H1 (cell line): ENCODE data around the gene MPPED2. TPM values are rescaled to one million over a fixed set of nuclear protein-coding genes. Genes with fewer than 3 reads are reported as not detected.

Source experiments
- CTCF ChIA-PET: fragments of 300-600 bp; sonication (Branson Sonifier 250); formaldehyde crosslinking; loops from one replicate; lab custom pipeline; 2021; ENCODE audit not compliant: partially characterized antibody; lab: Charles Lee
- POLR2A ChIA-PET: fragments of 300-600 bp; sonication (Branson Sonifier 250); formaldehyde crosslinking; loops from one replicate; lab custom pipeline; 2021; ENCODE audit warnings: inconsistent platforms; ENCODE audit not compliant: partially characterized antibody; lab: Charles Lee
- DNase-seq, 2 experiments: peaks; one replicate each; pipeline versions ENCODE4 v3.0.0 to v3.0.0-alpha.2; 2010 to 2022; ENCODE audit warnings: low spot score in 2 of 2, low read depth in 1 of 2, mixed read lengths in 1 of 2
- FAIRE-seq: peaks from 2 replicates; lab custom pipeline; 2011; peaks lifted over from hg19 to GRCh38; lab: Jason Lieb, UNC
- H2AFZ ChIP-seq: 2 replicates; pipeline ENCODE4 v1.8.1; 2012; ENCODE audit warnings: low read length, inconsistent platforms
- H2AK5ac ChIP-seq: 2 replicates; pipeline ENCODE4 v1.6.1; 2013; ENCODE audit warnings: low read depth, low read length
- H2BK120ac ChIP-seq: replicated peaks from 2 replicates; pipeline ENCODE3; 2013; ENCODE audit warnings: low read depth, low read length, inconsistent platforms
- H2BK12ac ChIP-seq: 2 replicates; pipeline ENCODE4 v1.6.1; 2013; ENCODE audit warnings: low read depth, low read length
- H2BK15ac ChIP-seq: 2 replicates; pipeline ENCODE4 v1.6.1; 2013; ENCODE audit warnings: low read length
- H2BK20ac ChIP-seq: 2 replicates; pipeline ENCODE4 v1.6.1; 2013; ENCODE audit warnings: low read length
- H2BK5ac ChIP-seq: 2 replicates; pipeline ENCODE4 v1.6.1; 2013; ENCODE audit warnings: low read depth, low read length
- H3K14ac ChIP-seq: 2 replicates; pipeline ENCODE4 v1.6.1; 2013; ENCODE audit warnings: inconsistent platforms; ENCODE audit not compliant: insufficient read length
- H3K18ac ChIP-seq: 2 replicates; pipeline ENCODE4 v1.6.1; 2013; ENCODE audit warnings: low read length; ENCODE audit errors: extremely low read depth
- H3K23ac ChIP-seq: 2 replicates; pipeline ENCODE4 v1.6.1; 2013; ENCODE audit warnings: inconsistent platforms; ENCODE audit not compliant: insufficient read length
- H3K23me2 ChIP-seq: 2 replicates; pipeline ENCODE4 v1.6.1; 2013; ENCODE audit warnings: low read depth, low read length
- H3K27ac ChIP-seq: 2 replicates; pipeline ENCODE4 v1.6.1; 2011; ENCODE audit warnings: low read depth, low read length, inconsistent platforms
- H3K27me3 ChIP-seq, 4 experiments: replicated peaks in 1 of 4; 1 replicate in 1 of 4; 2 replicates in 3 of 4; pipeline versions ENCODE4 v1.6.1 to v1.8.1; 2011 to 2013; ENCODE audit warnings: low read length in 3 of 4, mild to moderate bottlenecking in 3 of 4, inconsistent platforms in 2 of 4, mixed read lengths in 2 of 4, moderate library complexity in 1 of 4; ENCODE audit not compliant: control insufficient read depth in 3 of 4, insufficient read depth in 3 of 4; ENCODE audit errors: extremely low read depth in 1 of 4
- H3K36me3 ChIP-seq, 4 experiments: 2 replicates each; pipeline versions ENCODE4 v1.6.1 to v1.8.1; 2011 to 2013; ENCODE audit warnings: mild to moderate bottlenecking in 4 of 4, low read length in 3 of 4, moderate library complexity in 2 of 4, control low read depth in 1 of 4, inconsistent platforms in 1 of 4; ENCODE audit not compliant: insufficient read depth in 4 of 4, control insufficient read depth in 2 of 4
- H3K4ac ChIP-seq: replicated peaks from 2 replicates; pipeline ENCODE3; 2013; ENCODE audit warnings: low read length, low read depth, mixed read lengths, inconsistent platforms; ENCODE audit not compliant: insufficient read length
- H3K4me1 ChIP-seq, 4 experiments: replicated peaks in 1 of 4; 1 replicate in 1 of 4; 2 replicates in 3 of 4; pipeline versions ENCODE4 v1.6.1 to v1.8.1; 2011 to 2013; ENCODE audit warnings: low read length in 3 of 4, inconsistent platforms in 2 of 4, mixed read lengths in 1 of 4; ENCODE audit not compliant: insufficient read depth in 4 of 4, control insufficient read depth in 3 of 4
- H3K4me2 ChIP-seq, 2 experiments: 2 replicates each; pipeline versions ENCODE4 v1.6.1 to v1.8.1; 2011 to 2013; ENCODE audit warnings: low read depth in 2 of 2, low read length in 2 of 2, control low read depth in 1 of 2, inconsistent platforms in 1 of 2, mild to moderate bottlenecking in 1 of 2; ENCODE audit not compliant: insufficient read depth in 1 of 2
- H3K4me3 ChIP-seq, 4 experiments: fragments of 200-600, 300-600 bp in 1 of 4; sonication (generic), shearing (Covaris generic), sonication (Bioruptor Twin) in 1 of 4; 2 replicates each; pipeline versions ENCODE4 v1.5.1 to v1.8.1; 2011 to 2016; ENCODE audit warnings: low read length in 4 of 4, low read depth in 3 of 4, control low read depth in 2 of 4, inconsistent platforms in 2 of 4, mild to moderate bottlenecking in 2 of 4, mixed read lengths in 1 of 4, moderate library complexity in 1 of 4; ENCODE audit not compliant: insufficient read depth in 2 of 4; ENCODE audit errors: extremely low read depth in 1 of 4
- H3K56ac ChIP-seq: replicated peaks from 2 replicates; pipeline ENCODE3; 2013; ENCODE audit warnings: low read depth, mild to moderate bottlenecking, mixed read lengths, low read length, inconsistent platforms; ENCODE audit not compliant: insufficient read length
- H3K79me1 ChIP-seq: 2 replicates; pipeline ENCODE4 v1.6.1; 2013; ENCODE audit warnings: low read depth, low read length, control low read depth
- H3K79me2 ChIP-seq, 2 experiments: 2 replicates each; pipeline versions ENCODE4 v1.6.1 to v1.8.1; 2012 to 2013; ENCODE audit warnings: low read length in 2 of 2, mild to moderate bottlenecking in 2 of 2, inconsistent platforms in 1 of 2; ENCODE audit not compliant: insufficient read depth in 2 of 2, control insufficient read depth in 1 of 2
- H3K9ac ChIP-seq, 4 experiments: replicated peaks in 1 of 4; 1 replicate in 1 of 4; 2 replicates in 3 of 4; pipeline versions ENCODE4 v1.6.1 to v1.8.1; 2011 to 2013; ENCODE audit warnings: low read depth in 3 of 4, low read length in 3 of 4, control low read depth in 2 of 4, mild to moderate bottlenecking in 2 of 4, moderate library complexity in 2 of 4, inconsistent platforms in 1 of 4; ENCODE audit errors: extremely low read depth in 1 of 4
- H3K9me3 ChIP-seq, 2 experiments: 2 replicates each; pipeline versions ENCODE4 v1.6.1 to v1.8.1; 2012 to 2013; ENCODE audit warnings: mild to moderate bottlenecking in 2 of 2, moderate library complexity in 2 of 2, control low read depth in 1 of 2, inconsistent platforms in 1 of 2, low read depth in 1 of 2, low read length in 1 of 2, mixed read lengths in 1 of 2; ENCODE audit not compliant: insufficient read depth in 2 of 2
- H4K20me1 ChIP-seq, 2 experiments: replicated peaks in 1 of 2; 2 replicates each; pipeline versions ENCODE3 to v1.8.1; 2011 to 2013; ENCODE audit warnings: inconsistent platforms in 2 of 2, low read length in 2 of 2, mild to moderate bottlenecking in 1 of 2; ENCODE audit not compliant: insufficient read depth in 2 of 2, control insufficient read depth in 1 of 2
- H4K5ac ChIP-seq: 2 replicates; pipeline ENCODE4 v1.6.1; 2013; ENCODE audit warnings: low read length, low read depth, mixed read lengths, inconsistent platforms; ENCODE audit not compliant: insufficient read length
- H4K8ac ChIP-seq: 2 replicates; pipeline ENCODE4 v1.8.0; 2013; ENCODE audit warnings: mild to moderate bottlenecking, moderate library complexity, low read length, inconsistent platforms; ENCODE audit not compliant: insufficient read depth; ENCODE audit errors: extremely low read depth
- H4K91ac ChIP-seq: replicated peaks from 2 replicates; pipeline ENCODE3; 2013; ENCODE audit warnings: low read length, mixed read lengths, inconsistent platforms; ENCODE audit not compliant: insufficient read length
- BACH1 ChIP-seq: IDR thresholded peaks from 2 replicates; pipeline ENCODE4 v1.6.1; 2012; ENCODE audit warnings: low read length, improper control_type of control experiment
- CREB1 ChIP-seq: IDR thresholded peaks from 2 replicates; pipeline ENCODE4 v1.6.1; 2012; ENCODE audit warnings: inconsistent platforms
- EGR1 ChIP-seq: IDR thresholded peaks from 2 replicates; pipeline ENCODE4 v1.6.1; 2011; ENCODE audit warnings: low read depth, low read length, borderline replicate concordance
- GTF2F1 ChIP-seq: IDR thresholded peaks from 2 replicates; pipeline ENCODE4 v1.6.1; 2012; ENCODE audit warnings: low read depth, low read length, improper control_type of control experiment, borderline replicate concordance
- KDM1A ChIP-seq: fragments of 200-600, 300-600 bp; sonication (generic); IDR thresholded peaks from 2 replicates; pipeline ENCODE4 v1.7.1; 2016; ENCODE audit warnings: mild to moderate bottlenecking, low read length, borderline replicate concordance
- SIN3A ChIP-seq, 2 experiments: IDR thresholded peaks in 1 of 2; conservative IDR thresholded peaks in 1 of 2; 2 replicates each; pipeline ENCODE4 v1.6.1; 2011 to 2012; ENCODE audit warnings: low read length in 2 of 2, improper control_type of control experiment in 1 of 2, low read depth in 1 of 2, mild to moderate bottlenecking in 1 of 2
- SIRT6 ChIP-seq: IDR thresholded peaks from one replicate; pipeline ENCODE4 v1.7.1; 2012; ENCODE audit warnings: low read length, inconsistent platforms
- SIX5 ChIP-seq: IDR thresholded peaks from 2 replicates; pipeline ENCODE4 v1.6.1; 2011; ENCODE audit warnings: mild to moderate bottlenecking, low read depth, low read length
- WGBS, 2 experiments: shearing (Covaris generic) in 1 of 2; methylation state at CpG; one replicate each; pipeline versions ENCODE4 v1.1.6 to v1.1.7; 2013 to 2015; ENCODE audit warnings: low lambda C conversion rate in 2 of 2, mixed read lengths in 2 of 2, inconsistent platforms in 1 of 2, low coverage in 1 of 2, missing lambda C conversion rate in 1 of 2; ENCODE audit not compliant: insufficient replicate concordance in 2 of 2, insufficient coverage in 1 of 2, insufficient read length in 1 of 2; ENCODE audit errors: extremely low coverage in 1 of 2, missing lambda C conversion rate in 1 of 2; 5-methylcytosine and 5-hydroxymethylcytosine counted together
- polyA plus RNA-seq, 7 experiments: library from polyadenylated mRNA; depleted of rRNA in 3 of 7; stranded (reverse) in 5 of 7; unstranded in 2 of 7; fragments of >200 nt in 5 of 7; fragments of 200-250 nt in 2 of 7; gene quantifications; 1 replicate in 5 of 7; 2 replicates in 1 of 7; 4 replicates in 1 of 7; pipeline versions ENCODE4 v1.2.1 to v1.2.3, GENCODE V29; 2011 to 2013; ENCODE audit warnings: missing spikeins in 2 of 7, mixed read lengths in 2 of 7
- total RNA-seq: library from RNA; stranded (reverse); fragmentation: NEBNext Ultra II Directional; extraction: Animal tissue kit (Norgen Biotek cat#: 25700); gene quantifications from 2 replicates; pipeline ENCODE4 v1.2.1, GENCODE V29; 2021
- TF ChIP-seq, protein P1 (sequence below): IDR thresholded peaks from 2 replicates; pipeline ENCODE4 v1.6.1; 2012; ENCODE audit warnings: inconsistent platforms

The MPPED2 gene
- total and polyA plus RNA-seq, 2 of the 8 experiments (the other 6 are each of a cell fraction or from before 2014, with no cell fraction given), result 1.3 to 3.5 TPM

DNA sequence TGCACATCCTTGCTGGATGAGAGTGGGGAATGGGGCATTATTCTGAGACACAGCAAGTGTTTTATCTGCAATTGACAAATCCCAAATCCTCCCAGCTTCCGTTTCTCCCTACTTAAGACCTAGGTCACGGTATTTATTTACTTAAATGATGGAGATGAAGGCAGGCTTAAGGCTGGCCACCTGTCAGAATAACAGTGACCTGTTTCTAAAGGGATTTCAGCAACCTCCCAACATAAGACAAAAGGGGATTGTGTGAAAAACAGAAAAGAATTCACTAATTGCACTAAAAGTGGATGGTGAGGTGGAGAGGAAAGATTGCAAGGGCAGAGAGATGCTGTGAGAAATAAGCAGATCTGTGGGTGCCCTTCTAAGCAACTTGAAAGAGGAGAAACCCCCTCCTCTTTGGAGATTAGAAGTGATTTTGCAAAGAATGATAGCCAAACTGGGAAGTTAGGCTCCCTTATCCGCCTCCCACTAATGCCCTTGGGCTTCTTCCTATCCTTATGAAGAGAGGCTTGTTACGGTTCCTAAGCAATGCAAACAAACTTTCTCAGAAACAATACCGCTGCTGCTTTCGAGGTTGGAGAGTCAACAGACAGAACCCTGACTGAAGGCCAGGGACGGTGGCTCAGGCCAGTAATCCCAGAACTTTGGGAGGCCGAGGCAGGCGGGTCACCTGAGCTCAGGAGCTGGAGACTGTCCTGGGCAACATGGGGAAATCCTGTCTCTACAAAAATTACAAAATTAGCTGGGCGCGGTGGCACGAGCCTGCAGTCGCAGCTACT is 179.0 kb downstream of the MPPED2 start:
- no peak overlapping the region for H3K18ac ChIP-seq
- CTCF ChIA-PET, result no interaction called here
- H2BK5ac ChIP-seq, result no peak overlapping the region
- no peak overlapping the region for H3K23ac ChIP-seq
- no peak overlapping the region for H2BK12ac ChIP-seq
- no peak overlapping the region for H2AK5ac ChIP-seq
- no peak overlapping the region for H3K56ac ChIP-seq
- no peaks in the 10 kb centered on the region for H3K79me2 ChIP-seq
- no peak overlapping the region for H4K5ac ChIP-seq
- no peak overlapping the region for H4K91ac ChIP-seq
- no peak overlapping the region for H2BK20ac ChIP-seq
- H3K27ac ChIP-seq, result no peak overlapping the region
- peaks cover 0 to 7% (median 0%) of the 10 kb centered on the region in 4 experiments; a peak in 3 of 7 replicates for H3K27me3 ChIP-seq
- FAIRE-seq, result peak; percentile 52
- no peak overlapping the region for H3K4me2 ChIP-seq
- POLR2A ChIA-PET, result no interaction called here
- no peak overlapping the region for H2AFZ ChIP-seq
- no peak overlapping the region for H4K8ac ChIP-seq
- H3K4me3 ChIP-seq, result no peak overlapping the region
- no peaks in the 10 kb centered on the region for H3K36me3 ChIP-seq
- H3K9ac ChIP-seq, result no peak overlapping the region
- no peaks in the 10 kb centered on the region for H3K79me1 ChIP-seq
- DNase-seq, result peak in 1 of 2 experiments; percentile 29
- no peaks in the 10 kb centered on the region for H3K9me3 ChIP-seq
- WGBS, 2 experiments, result 60% methylated on average over 13 of the region's 13 CpGs; no CpG with 5 or more reads in 1 of the 2 experiments
- H3K4me1 ChIP-seq, result peaks cover 0 to 5% (median 0%) of the 10 kb centered on the region in 4 experiments; a peak in 3 of 7 replicates
- H3K14ac ChIP-seq, result no peak overlapping the region
- no peaks in the 10 kb centered on the region for H3K23me2 ChIP-seq
- no peak overlapping the region for H2BK120ac ChIP-seq
- H2BK15ac ChIP-seq, result no peak overlapping the region
- no peak overlapping the region for H3K4ac ChIP-seq
- H4K20me1 ChIP-seq, result no peaks in the 10 kb centered on the region
- no peak for TF ChIP-seq EGR1
- no peak for TF ChIP-seq SIN3A (conservative IDR thresholded peaks at IDR 0.05 in 1 of 2, IDR thresholded peaks at IDR 0.05 in 1 of 2; ENCODE audit: low read depth in 1 of 2, low read length in 2 of 2)
- no peak for TF ChIP-seq SIRT6
- TF ChIP-seq, protein P1, sequence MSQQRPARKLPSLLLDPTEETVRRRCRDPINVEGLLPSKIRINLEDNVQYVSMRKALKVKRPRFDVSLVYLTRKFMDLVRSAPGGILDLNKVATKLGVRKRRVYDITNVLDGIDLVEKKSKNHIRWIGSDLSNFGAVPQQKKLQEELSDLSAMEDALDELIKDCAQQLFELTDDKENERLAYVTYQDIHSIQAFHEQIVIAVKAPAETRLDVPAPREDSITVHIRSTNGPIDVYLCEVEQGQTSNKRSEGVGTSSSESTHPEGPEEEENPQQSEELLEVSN, result no peak
- TF ChIP-seq KDM1A, result no peak
- no peak for TF ChIP-seq CREB1
- no peak for TF ChIP-seq GTF2F1
- no peak for TF ChIP-seq SIX5
- TF ChIP-seq BACH1, result no peak
